Measurements from ENCODE around the gene ZNF175. TPM values are rescaled to one million over a fixed set of nuclear protein-coding genes. Genes with fewer than 3 reads are reported as not detected.

ZNF175 gene
- total RNA-seq, 1 donor from 2014 or later: 13.5 TPM

GRCh38 chr19:51607920-51608562 lies 37.0 kb downstream of the ZNF175 start:
- DNase-seq (ENCODE audit: extremely low spot score, unreplicated experiment): peak; percentile 85
- peaks cover 16% of the 10 kb centered on the region for H3K9me3 Mint-ChIP-seq (ENCODE audit: unreplicated experiment)
- no peaks in the 10 kb centered on the region for H3K4me1 Mint-ChIP-seq (ENCODE audit: unreplicated experiment)
- no peak overlapping the region for H3K27ac Mint-ChIP-seq (ENCODE audit: unreplicated experiment)
- TF ChIP-seq CTCF (IDR thresholded peaks at IDR 0.05): peak; percentile 59
- H3K36me3 Mint-ChIP-seq (ENCODE audit: unreplicated experiment): no peaks in the 10 kb centered on the region
- H3K27me3 Mint-ChIP-seq (ENCODE audit: unreplicated experiment): no peaks in the 10 kb centered on the region
- no peak overlapping the region for H3K4me3 Mint-ChIP-seq (ENCODE audit: unreplicated experiment)

- peaks cover 12% of the 10 kb centered on the region for H3K9me3 Mint-ChIP-seq (ENCODE audit: unreplicated experiment)
Observed at GRCh38 chr19:51610576-51610975, 39.5 kb downstream of the ZNF175 start.

GRCh38 chr19:51614789-51615188 lies 43.7 kb downstream of the ZNF175 start:
- DNase-seq (ENCODE audit: extremely low spot score, unreplicated experiment): no peak
- Mint-ChIP-seq H3K27ac (ENCODE audit: unreplicated experiment) (no peak overlapping the region), H3K4me1 (ENCODE audit: unreplicated experiment) (no peaks in the 10 kb centered on the region), H3K27me3 (ENCODE audit: unreplicated experiment) (no peaks in the 10 kb centered on the region), H3K36me3 (ENCODE audit: unreplicated experiment) (no peaks in the 10 kb centered on the region), H3K4me3 (ENCODE audit: unreplicated experiment) (no peak overlapping the region), H3K9me3 (ENCODE audit: unreplicated experiment) (peaks cover 9% of the 10 kb centered on the region)
- TF ChIP-seq CTCF (IDR thresholded peaks at IDR 0.05): no peak

More at GRCh38 chr19:51610576-51610975, 39.5 kb downstream of the ZNF175 start:
- Mint-ChIP-seq H3K36me3 (ENCODE audit: unreplicated experiment) (no peaks in the 10 kb centered on the region), H3K4me3 (ENCODE audit: unreplicated experiment) (no peak overlapping the region), H3K4me1 (ENCODE audit: unreplicated experiment) (no peaks in the 10 kb centered on the region), H3K27me3 (ENCODE audit: unreplicated experiment) (no peaks in the 10 kb centered on the region), H3K27ac (ENCODE audit: unreplicated experiment) (no peak overlapping the region)
- no peak for DNase-seq (ENCODE audit: extremely low spot score, unreplicated experiment)
- no peak for TF ChIP-seq CTCF (IDR thresholded peaks at IDR 0.05)

- H3K36me3 Mint-ChIP-seq (ENCODE audit: unreplicated experiment): no peaks in the 10 kb centered on the region
- no peaks in the 10 kb centered on the region for H3K4me1 Mint-ChIP-seq (ENCODE audit: unreplicated experiment)
- no peak overlapping the region for H3K27ac Mint-ChIP-seq (ENCODE audit: unreplicated experiment)
- H3K27me3 Mint-ChIP-seq (ENCODE audit: unreplicated experiment): no peaks in the 10 kb centered on the region
- no peak overlapping the region for H3K4me3 Mint-ChIP-seq (ENCODE audit: unreplicated experiment)
- H3K9me3 Mint-ChIP-seq (ENCODE audit: unreplicated experiment): peaks cover 9% of the 10 kb centered on the region
- peak; percentile 65 for DNase-seq (ENCODE audit: extremely low spot score, unreplicated experiment)
- no peak for TF ChIP-seq CTCF (IDR thresholded peaks at IDR 0.05)
Observed at GRCh38 chr19:51615991-51616390, 44.9 kb downstream of the ZNF175 start.

- no peak for TF ChIP-seq CTCF (IDR thresholded peaks at IDR 0.05)
- Mint-ChIP-seq H3K4me1 (ENCODE audit: unreplicated experiment) (no peaks in the 10 kb centered on the region), H3K36me3 (ENCODE audit: unreplicated experiment) (no peaks in the 10 kb centered on the region), H3K4me3 (ENCODE audit: unreplicated experiment) (no peak overlapping the region), H3K9me3 (ENCODE audit: unreplicated experiment) (peaks cover 2% of the 10 kb centered on the region), H3K27ac (ENCODE audit: unreplicated experiment) (no peak overlapping the region), H3K27me3 (ENCODE audit: unreplicated experiment) (no peaks in the 10 kb centered on the region)
- no peak for DNase-seq (ENCODE audit: extremely low spot score, unreplicated experiment)
Observed at GRCh38 chr19:51621178-51621577, 50.1 kb downstream of the ZNF175 start.

Measured in osteocyte (in vitro differentiated cells).